Cardiac fibroblast (primary cell): ENCODE results near the gene ANKS3.

Experiments used
- DNase-seq, 2 donors: peaks; one replicate each; pipeline versions ENCODE4 v3.0.0 to v3.0.0-alpha.2; 2010; ENCODE audit warnings: low read depth in 2 of 2
- H3K4me3 ChIP-seq, 2 donors: replicated peaks in 1 of 2; 1 replicate in 1 of 2; 2 replicates in 1 of 2; pipeline ENCODE4 v1.5.1; 2011; ENCODE audit warnings: low read depth in 2 of 2, low read length in 2 of 2, mild to moderate bottlenecking in 2 of 2, moderate library complexity in 1 of 2
- CTCF ChIP-seq: IDR thresholded peaks from one replicate; pipeline ENCODE4 v1.5.1; 2011; ENCODE audit warnings: low read depth, mild to moderate bottlenecking, low read length, inconsistent platforms

Gene ANKS3

GRCh38 chr16:4660454-4661007 is 73.5 kb downstream of the ANKS3 start:
- DNase-seq = peak; percentile 66 to 68
- no peak for TF ChIP-seq CTCF
- H3K4me3 ChIP-seq = no peak overlapping the region

- H3K4me3 ChIP-seq = no peak overlapping the region
- no peak for DNase-seq
- TF ChIP-seq CTCF = no peak
Observed at GRCh38 chr16:4659363-4660353, 74.4 kb downstream of the ANKS3 start.

- no peak for TF ChIP-seq CTCF
- no peak for DNase-seq
- H3K4me3 ChIP-seq = no peak overlapping the region
Observed at GRCh38 chr16:4656695-4657686, 77.1 kb downstream of the ANKS3 start.

- H3K4me3 ChIP-seq = no peak overlapping the region
- TF ChIP-seq CTCF = no peak
- no peak for DNase-seq
Observed at GRCh38 chr16:4656221-4656620, 77.8 kb downstream of the ANKS3 start.

- no peak overlapping the region for H3K4me3 ChIP-seq
- TF ChIP-seq CTCF = no peak
- no peak for DNase-seq
Observed at GRCh38 chr16:4655801-4656200, 78.3 kb downstream of the ANKS3 start.

GRCh38 chr16:4654964-4655590 is 79.0 kb downstream of the ANKS3 start:
- no peak overlapping the region for H3K4me3 ChIP-seq
- no peak for DNase-seq
- TF ChIP-seq CTCF = no peak
